Liver (tissue), 3 donors: ENCODE results near the gene OPN4.

ENCODE experiments used
- ATF3 ChIP-seq: IDR thresholded peaks from 2 replicates; pipeline ENCODE4 v1.6.1; 2016; ENCODE audit warnings: antibody characterized with exemption
- GABPA ChIP-seq, 2 donors: IDR thresholded peaks in 1 of 2; conservative IDR thresholded peaks in 1 of 2; 2 replicates each; pipeline ENCODE4 v1.6.1; 2016; ENCODE audit warnings: antibody characterized with exemption in 2 of 2, mild to moderate bottlenecking in 1 of 2, moderate library complexity in 1 of 2
- HNF4A ChIP-seq, 2 donors: conservative IDR thresholded peaks; 2 replicates each; pipeline ENCODE4 v1.6.1; 2016; ENCODE audit warnings: antibody characterized with exemption in 2 of 2, mild to moderate bottlenecking in 2 of 2
- JUND ChIP-seq, 2 donors: IDR thresholded peaks; 2 replicates each; pipeline ENCODE4 v1.6.1; 2016; ENCODE audit warnings: antibody characterized with exemption in 2 of 2
- RAD21 ChIP-seq, 2 donors: IDR thresholded peaks; 2 replicates each; pipeline ENCODE4 v1.6.1; 2016; ENCODE audit warnings: antibody characterized with exemption in 2 of 2, mild to moderate bottlenecking in 2 of 2
- SP1 ChIP-seq: IDR thresholded peaks from 2 replicates; pipeline ENCODE4 v1.6.1; 2018; ENCODE audit warnings: antibody characterized with exemption, mild to moderate bottlenecking
- TAF1 ChIP-seq: conservative IDR thresholded peaks from 2 replicates; pipeline ENCODE4 v1.6.1; 2016; ENCODE audit warnings: antibody characterized with exemption, mild to moderate bottlenecking
- YY1 ChIP-seq: IDR thresholded peaks from 2 replicates; pipeline ENCODE4 v1.6.1; 2016; ENCODE audit warnings: antibody characterized with exemption, mild to moderate bottlenecking
- ZBTB33 ChIP-seq: IDR thresholded peaks from 2 replicates; pipeline ENCODE4 v1.6.1; 2016; ENCODE audit warnings: antibody characterized with exemption
- TF ChIP-seq, protein P1 (sequence below): IDR thresholded peaks from 2 replicates; pipeline ENCODE4 v1.6.1; 2016; ENCODE audit warnings: antibody characterized with exemption
- TF ChIP-seq, protein P2 (sequence below): fragments of 150-350 bp; IDR thresholded peaks from 2 replicates; pipeline ENCODE4 v1.5.1; 2017; ENCODE audit warnings: improper control_type of control experiment, low read depth, low read length; ENCODE audit not compliant: missing input control
- donor health status: healthy.
- donor health status: healthy.

- TF ChIP-seq, protein P1, sequence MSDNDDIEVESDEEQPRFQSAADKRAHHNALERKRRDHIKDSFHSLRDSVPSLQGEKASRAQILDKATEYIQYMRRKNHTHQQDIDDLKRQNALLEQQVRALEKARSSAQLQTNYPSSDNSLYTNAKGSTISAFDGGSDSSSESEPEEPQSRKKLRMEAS, result no peak
- TF ChIP-seq, protein P2, sequence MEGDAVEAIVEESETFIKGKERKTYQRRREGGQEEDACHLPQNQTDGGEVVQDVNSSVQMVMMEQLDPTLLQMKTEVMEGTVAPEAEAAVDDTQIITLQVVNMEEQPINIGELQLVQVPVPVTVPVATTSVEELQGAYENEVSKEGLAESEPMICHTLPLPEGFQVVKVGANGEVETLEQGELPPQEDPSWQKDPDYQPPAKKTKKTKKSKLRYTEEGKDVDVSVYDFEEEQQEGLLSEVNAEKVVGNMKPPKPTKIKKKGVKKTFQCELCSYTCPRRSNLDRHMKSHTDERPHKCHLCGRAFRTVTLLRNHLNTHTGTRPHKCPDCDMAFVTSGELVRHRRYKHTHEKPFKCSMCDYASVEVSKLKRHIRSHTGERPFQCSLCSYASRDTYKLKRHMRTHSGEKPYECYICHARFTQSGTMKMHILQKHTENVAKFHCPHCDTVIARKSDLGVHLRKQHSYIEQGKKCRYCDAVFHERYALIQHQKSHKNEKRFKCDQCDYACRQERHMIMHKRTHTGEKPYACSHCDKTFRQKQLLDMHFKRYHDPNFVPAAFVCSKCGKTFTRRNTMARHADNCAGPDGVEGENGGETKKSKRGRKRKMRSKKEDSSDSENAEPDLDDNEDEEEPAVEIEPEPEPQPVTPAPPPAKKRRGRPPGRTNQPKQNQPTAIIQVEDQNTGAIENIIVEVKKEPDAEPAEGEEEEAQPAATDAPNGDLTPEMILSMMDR, result no peak
- TF ChIP-seq TAF1 (no peak), ZBTB33 (no peak), JUND (IDR thresholded peaks at IDR 0.05) (no peak), SP1 (no peak), YY1 (no peak), ATF3 (no peak), RAD21 (IDR thresholded peaks at IDR 0.05) (no peak), GABPA (IDR thresholded peaks at IDR 0.05 in 1 of 2, conservative IDR thresholded peaks at IDR 0.05 in 1 of 2) (no peak), HNF4A (conservative IDR thresholded peaks at IDR 0.05) (no peak)
Observed at GRCh38 chr10:86642499-86642898, 11.8 kb upstream of the OPN4 start.
